Activated CD4-positive, alpha-beta T cell treated with anti-CD3 and anti-CD28 coated beads for 36 hours (primary cell): ENCODE results near the gene RYR2. TPM values are rescaled to one million over a fixed set of nuclear protein-coding genes. Genes with fewer than 3 reads are reported as not detected.
"Not testable (repeated sequence)": the region's sequence is repeated elsewhere in the genome, so short reads cannot be mapped to it uniquely, and the experiment has no call there.

Experiments
- ATAC-seq: fragments of 200-7000 bp; cut with Tn5 transposase; one replicate; pipeline ENCODE4 v1.10.0; 2021; ENCODE audit warnings: mild to moderate bottlenecking, moderate library complexity
- CTCF ChIA-PET: fragments of 350-600 bp; sonication (Branson Sonifier 250); formaldehyde crosslinking; loops from one replicate; lab custom pipeline; 2021; ENCODE audit warnings: antibody characterized with exemption; lab: Charles Lee
- POLR2A ChIA-PET: fragments of 350-600 bp; sonication (Branson Sonifier 250); formaldehyde crosslinking; loops from one replicate; lab custom pipeline; 2021; ENCODE audit warnings: antibody characterized with exemption, inconsistent platforms; lab: Charles Lee
- DNase-seq: peaks from one replicate; pipeline ENCODE4 v3.0.0-alpha.2; 2020
- H3K27ac Mint-ChIP-seq: one replicate; pipeline ENCODE4 v1.8.0; 2021; ENCODE audit warnings: mixed read lengths
- H3K27me3 Mint-ChIP-seq: one replicate; pipeline ENCODE4 v1.8.0; 2021; ENCODE audit warnings: mixed read lengths
- H3K36me3 Mint-ChIP-seq: one replicate; pipeline ENCODE4 v1.8.0; 2021; ENCODE audit warnings: low read depth, mixed read lengths
- H3K4me1 Mint-ChIP-seq: one replicate; pipeline ENCODE4 v1.8.0; 2021; ENCODE audit warnings: mixed read lengths
- H3K4me3 Mint-ChIP-seq: one replicate; pipeline ENCODE4 v1.8.0; 2021; ENCODE audit warnings: mild to moderate bottlenecking, moderate library complexity, mixed read lengths
- H3K9me3 Mint-ChIP-seq: one replicate; pipeline ENCODE4 v1.8.0; 2021; ENCODE audit warnings: low read depth, mixed read lengths
- intact Hi-C, 2 experiments: fragments of 100-400 bp; cut with DNase I in 1 of 2; cut with micrococcal nuclease in 1 of 2; formaldehyde crosslinking; loops; one replicate each; pipeline versions ENCODE4 v1.14.2 to v1.15.1; 2022 to 2024; cut with DNase I, micrococcal nuclease
- total RNA-seq, 2 experiments: library from RNA; stranded (reverse); gene quantifications; one replicate each; pipeline ENCODE4 v1.2.3, GENCODE V29; 2021

RYR2 gene
- total RNA-seq, 2 experiments from 2014 or later = 0.04 to 0.05 TPM

GRCh38 chr1:237239248-237239647 is 197.3 kb downstream of the RYR2 start:
- Mint-ChIP-seq H3K27me3 (peaks cover 2% of the 10 kb centered on the region), H3K9me3 (no peaks in the 10 kb centered on the region), H3K4me3 (no peak overlapping the region), H3K4me1 (no peaks in the 10 kb centered on the region), H3K36me3 (no peaks in the 10 kb centered on the region), H3K27ac (no peak overlapping the region)
- intact Hi-C loops = no loop called here
- ChIA-PET POLR2A (no interaction called here), CTCF (no interaction called here)
- ATAC-seq (no peak), DNase-seq (no peak)

GRCh38 chr1:237241038-237241437 is 199.1 kb downstream of the RYR2 start:
- no peaks in the 10 kb centered on the region for H3K4me1 Mint-ChIP-seq
- ATAC-seq (no peak), DNase-seq (no peak)
- H3K9me3 Mint-ChIP-seq = no peaks in the 10 kb centered on the region
- H3K27me3 Mint-ChIP-seq = peaks cover 2% of the 10 kb centered on the region
- no peak overlapping the region for H3K27ac Mint-ChIP-seq
- H3K36me3 Mint-ChIP-seq = no peaks in the 10 kb centered on the region
- H3K4me3 Mint-ChIP-seq = no peak overlapping the region
- ChIA-PET CTCF (no interaction called here), POLR2A (no interaction called here)
- intact Hi-C loops = no loop called here

- no peak overlapping the region for H3K4me3 Mint-ChIP-seq
- intact Hi-C loops = no loop called here
- no peak overlapping the region for H3K27ac Mint-ChIP-seq
- ATAC-seq (no peak), DNase-seq (no peak)
- POLR2A ChIA-PET = no interaction called here
- H3K36me3 Mint-ChIP-seq = no peaks in the 10 kb centered on the region
- H3K9me3 Mint-ChIP-seq = no peaks in the 10 kb centered on the region
- H3K27me3 Mint-ChIP-seq = peaks cover 2% of the 10 kb centered on the region
- CTCF ChIA-PET = no interaction called here
- no peaks in the 10 kb centered on the region for H3K4me1 Mint-ChIP-seq
These were observed 202.8 kb downstream of the RYR2 start for GRCh38 chr1:237244778-237245177.

GRCh38 chr1:237247442-237247841 is 205.5 kb downstream of the RYR2 start:
- DNase-seq (no peak), ATAC-seq (no peak)
- H3K36me3 Mint-ChIP-seq = no peaks in the 10 kb centered on the region
- ChIA-PET CTCF (no interaction called here), POLR2A (no interaction called here)
- intact Hi-C loops = no loop called here
- no peaks in the 10 kb centered on the region for H3K27me3 Mint-ChIP-seq
- no peaks in the 10 kb centered on the region for H3K4me1 Mint-ChIP-seq
- no peak overlapping the region for H3K27ac Mint-ChIP-seq
- H3K4me3 Mint-ChIP-seq = no peak overlapping the region
- H3K9me3 Mint-ChIP-seq = no peaks in the 10 kb centered on the region

- H3K9me3 Mint-ChIP-seq = no peaks in the 10 kb centered on the region
- no peaks in the 10 kb centered on the region for H3K27me3 Mint-ChIP-seq
- H3K4me3 Mint-ChIP-seq = no peak overlapping the region
- intact Hi-C loops = no loop called here
- no peak overlapping the region for H3K27ac Mint-ChIP-seq
- H3K4me1 Mint-ChIP-seq = no peaks in the 10 kb centered on the region
- CTCF ChIA-PET = no interaction called here
- POLR2A ChIA-PET = no interaction called here
- DNase-seq = no peak
- H3K36me3 Mint-ChIP-seq = no peaks in the 10 kb centered on the region
- peak; percentile 36 for ATAC-seq
These were observed 207.1 kb downstream of the RYR2 start for GRCh38 chr1:237249120-237249519.

- CTCF ChIA-PET = no interaction called here
These were observed 208.1 kb downstream of the RYR2 start for GRCh38 chr1:237250055-237250454.

GRCh38 chr1:237255071-237255470 is 213.1 kb downstream of the RYR2 start:
- POLR2A ChIA-PET = no interaction called here
- ATAC-seq (no peak), DNase-seq (no peak)
- intact Hi-C loops = no loop called here
- H3K36me3 Mint-ChIP-seq = no peaks in the 10 kb centered on the region
- H3K4me3 Mint-ChIP-seq = no peak overlapping the region
- peaks cover 5% of the 10 kb centered on the region for H3K9me3 Mint-ChIP-seq
- H3K27me3 Mint-ChIP-seq = peaks cover 6% of the 10 kb centered on the region
- no peaks in the 10 kb centered on the region for H3K4me1 Mint-ChIP-seq
- CTCF ChIA-PET = no interaction called here
- H3K27ac Mint-ChIP-seq = no peak overlapping the region

More at GRCh38 chr1:237250055-237250454, 208.1 kb downstream of the RYR2 start:
- DNase-seq (no peak), ATAC-seq (no peak)
- POLR2A ChIA-PET = no interaction called here
- intact Hi-C loops = no loop called here
- Mint-ChIP-seq H3K4me3 (no peak overlapping the region), H3K9me3 (no peaks in the 10 kb centered on the region), H3K36me3 (no peaks in the 10 kb centered on the region), H3K27me3 (no peaks in the 10 kb centered on the region), H3K27ac (no peak overlapping the region), H3K4me1 (no peaks in the 10 kb centered on the region)

GRCh38 chr1:237258871-237259270 is 216.9 kb downstream of the RYR2 start:
- Mint-ChIP-seq H3K9me3 (peaks cover 5% of the 10 kb centered on the region), H3K27me3 (peaks cover 6% of the 10 kb centered on the region), H3K36me3 (no peaks in the 10 kb centered on the region), H3K4me1 (no peaks in the 10 kb centered on the region), H3K27ac (no peak overlapping the region), H3K4me3 (no peak overlapping the region)
- ATAC-seq = no peak
- no peak for DNase-seq
- POLR2A ChIA-PET = no interaction called here
- CTCF ChIA-PET = no interaction called here
- intact Hi-C loops = no loop called here

- ChIA-PET POLR2A (no interaction called here), CTCF (interaction anchor here (0.7 kb wide), 1 partner anchor 103 kb away, joined by 3 read pairs; no protein-coding TSS in a partner anchor)
- no peaks in the 10 kb centered on the region for H3K36me3 Mint-ChIP-seq
- H3K9me3 Mint-ChIP-seq = peaks cover 7% of the 10 kb centered on the region
- no peak for ATAC-seq
- intact Hi-C loops = no loop called here
- no peaks in the 10 kb centered on the region for H3K4me1 Mint-ChIP-seq
- DNase-seq = no peak
- no peak overlapping the region for H3K4me3 Mint-ChIP-seq
- no peak overlapping the region for H3K27ac Mint-ChIP-seq
- peaks cover 7% of the 10 kb centered on the region for H3K27me3 Mint-ChIP-seq
These were observed 219.2 kb downstream of the RYR2 start for GRCh38 chr1:237261198-237261597.

GRCh38 chr1:237267743-237268142 is 225.8 kb downstream of the RYR2 start:
- H3K9me3 Mint-ChIP-seq = peaks cover 2% of the 10 kb centered on the region
- H3K4me1 Mint-ChIP-seq = peaks cover 12% of the 10 kb centered on the region
- ChIA-PET CTCF (no interaction called here), POLR2A (no interaction called here)
- intact Hi-C loops = no loop called here
- H3K4me3 Mint-ChIP-seq = no peak overlapping the region
- no peaks in the 10 kb centered on the region for H3K36me3 Mint-ChIP-seq
- DNase-seq (no peak), ATAC-seq (peak; percentile 30)
- H3K27ac Mint-ChIP-seq = no peak overlapping the region
- peaks cover 15% of the 10 kb centered on the region for H3K27me3 Mint-ChIP-seq

- Mint-ChIP-seq H3K4me3 (no peak overlapping the region), H3K9me3 (peaks cover 2% of the 10 kb centered on the region), H3K36me3 (no peaks in the 10 kb centered on the region), H3K27ac (no peak overlapping the region), H3K27me3 (peaks cover 14% of the 10 kb centered on the region), H3K4me1 (peaks cover 12% of the 10 kb centered on the region)
- CTCF ChIA-PET = no interaction called here
- POLR2A ChIA-PET = no interaction called here
- DNase-seq = no peak
- intact Hi-C loops = no loop called here
- peak; percentile 77 for ATAC-seq
These were observed 228.0 kb downstream of the RYR2 start for GRCh38 chr1:237269938-237270337.

GRCh38 chr1:237270353-237270752 is 228.4 kb downstream of the RYR2 start:
- ATAC-seq (no peak), DNase-seq (no peak)
- no peak overlapping the region for H3K4me3 Mint-ChIP-seq
- no peaks in the 10 kb centered on the region for H3K9me3 Mint-ChIP-seq
- H3K4me1 Mint-ChIP-seq = peaks cover 12% of the 10 kb centered on the region
- POLR2A ChIA-PET = no interaction called here
- CTCF ChIA-PET = no interaction called here
- H3K27me3 Mint-ChIP-seq = peaks cover 13% of the 10 kb centered on the region
- H3K36me3 Mint-ChIP-seq = no peaks in the 10 kb centered on the region
- no peak overlapping the region for H3K27ac Mint-ChIP-seq
- intact Hi-C loops = no loop called here

GRCh38 chr1:237277994-237278393 is 236.0 kb downstream of the RYR2 start:
- DNase-seq, H3K27ac Mint-ChIP-seq: not testable (repeated sequence)

More at GRCh38 chr1:237277994-237278393, 236.0 kb downstream of the RYR2 start:
- ATAC-seq, H3K4me1 Mint-ChIP-seq, POLR2A ChIA-PET, intact Hi-C loops, CTCF ChIA-PET, H3K27me3 Mint-ChIP-seq, H3K9me3 Mint-ChIP-seq, H3K36me3 Mint-ChIP-seq, H3K4me3 Mint-ChIP-seq: not testable (repeated sequence)
